Stimulated activated CD4-positive, alpha-beta T cell treated with anti-CD3 and anti-CD28 coated beads, Interleukin-2, amount 100 ng/mL, for 24 hours (primary cell): ENCODE results near the gene GNG3.
A peak's percentile ranks its signal among the peaks of the same experiment; 100 is the strongest.
"Not testable (repeated sequence)": the region's sequence is repeated elsewhere in the genome, so short reads cannot be mapped to it uniquely, and the experiment has no call there.

ENCODE experiments used
- DNase-seq, 2 donors: peaks; one replicate each; pipeline ENCODE4 v3.0.0-alpha.2; 2020

GNG3 gene

DNA sequence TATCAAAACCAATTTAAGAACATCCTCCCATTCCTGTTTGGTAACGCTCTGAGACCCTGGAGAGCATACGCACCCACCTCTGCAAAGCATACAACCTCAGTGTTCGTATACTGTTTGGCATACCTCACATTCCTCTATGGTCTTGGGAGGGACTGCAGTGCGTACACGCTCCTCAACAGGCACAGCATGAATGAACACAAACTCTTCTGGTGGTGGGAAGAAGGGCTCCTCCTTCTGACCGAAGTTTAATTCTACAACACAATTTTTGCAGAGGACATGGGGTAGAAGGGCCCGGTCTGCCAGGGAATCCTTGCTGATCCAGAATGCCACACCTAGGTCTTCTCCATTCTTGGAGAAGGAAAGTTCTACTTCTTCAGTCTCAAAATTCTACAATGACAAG, 14.5 kb downstream of the GNG3 start:
- DNase-seq: no peak

DNA sequence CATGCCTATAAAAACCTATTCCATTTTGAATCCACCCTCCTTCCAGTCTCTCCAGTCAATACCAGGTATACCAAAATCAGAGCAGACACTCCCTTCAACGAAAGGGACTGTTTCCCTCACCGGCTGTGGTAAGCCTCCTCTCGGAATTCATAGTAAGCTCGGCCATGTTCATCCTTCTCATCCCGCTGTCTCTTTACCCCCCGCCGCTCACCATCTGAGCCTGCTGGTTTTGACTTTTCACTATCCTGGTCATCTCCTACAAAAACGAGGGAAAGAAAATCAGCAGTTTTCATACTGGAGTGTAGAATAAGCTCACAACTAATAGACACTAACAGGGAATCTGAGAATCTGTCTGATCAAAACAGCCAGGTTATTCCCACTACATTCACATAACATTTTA, 16.7 kb downstream of the GNG3 start:
- DNase-seq: no peak

DNA sequence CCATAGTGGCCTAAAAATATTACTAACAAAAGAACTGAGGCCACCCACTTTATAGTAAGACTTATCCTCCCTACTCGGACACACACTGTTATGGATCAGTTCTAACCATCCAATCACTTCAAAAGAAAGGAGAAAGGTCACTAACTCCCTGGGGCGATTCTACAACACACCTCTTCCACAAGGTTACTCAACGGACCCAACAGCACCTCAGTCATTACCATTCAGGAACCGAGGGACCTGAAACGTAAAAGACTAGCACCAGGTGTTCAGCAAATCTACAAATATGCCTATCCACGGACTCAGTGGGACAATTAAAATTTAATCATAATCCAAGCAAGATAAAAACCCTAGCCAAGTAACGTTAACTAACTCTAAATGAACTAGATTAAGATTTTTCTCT, 18.2 kb downstream of the GNG3 start:
- no peak for DNase-seq

DNA sequence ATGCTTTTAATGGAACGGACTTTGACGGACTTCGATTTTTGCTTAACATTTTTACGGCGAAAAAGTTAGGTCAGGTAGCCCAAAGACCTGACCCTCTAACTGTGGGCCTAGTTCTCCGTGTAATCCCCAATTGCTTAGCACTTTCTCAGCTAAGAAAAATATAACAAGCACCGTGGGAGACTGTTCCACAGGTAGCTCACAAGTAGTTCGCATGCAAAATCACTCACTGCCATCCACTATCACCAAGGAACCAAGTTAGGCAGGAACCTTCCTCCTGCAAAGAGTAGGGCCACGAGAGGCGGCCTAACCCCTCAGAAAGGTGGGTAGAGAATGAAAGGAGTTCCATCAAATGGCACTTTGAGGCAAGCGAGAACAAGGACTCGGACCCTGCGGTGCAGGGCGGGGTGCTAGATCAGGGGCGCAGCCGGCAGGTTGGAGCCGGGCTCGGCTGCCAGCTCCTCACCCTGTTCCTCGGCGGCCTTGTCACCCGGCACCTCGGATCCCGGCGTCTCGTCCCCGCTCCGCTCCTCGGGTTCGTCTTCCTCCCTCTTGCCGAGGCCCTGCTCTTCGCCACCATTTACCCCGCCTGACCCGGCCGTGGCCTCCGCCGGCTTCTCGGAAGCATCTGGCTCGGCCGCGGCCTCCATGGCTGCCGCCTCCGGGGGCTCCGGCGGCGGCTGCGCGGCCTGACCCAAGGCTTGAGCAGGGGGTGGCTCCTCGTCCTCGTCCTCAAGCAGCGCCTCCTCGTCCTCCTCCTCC, 18.9 kb downstream of the GNG3 start:
- peak; percentile 37 to 42 for DNase-seq

DNA sequence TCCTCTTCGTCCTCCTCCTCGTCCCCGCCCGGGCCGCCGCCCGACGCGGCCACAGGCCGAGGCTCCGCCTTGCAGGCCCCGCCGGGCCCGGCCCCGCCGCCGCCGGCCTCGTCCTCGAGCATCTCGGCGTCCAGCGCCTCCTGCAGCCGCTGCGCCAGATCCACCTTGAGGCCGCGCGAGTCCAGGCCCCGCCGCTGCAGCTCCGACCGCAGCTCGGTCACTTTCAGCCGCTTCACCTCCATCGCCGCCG, 19.4 kb downstream of the GNG3 start:
- no peak for DNase-seq

DNA sequence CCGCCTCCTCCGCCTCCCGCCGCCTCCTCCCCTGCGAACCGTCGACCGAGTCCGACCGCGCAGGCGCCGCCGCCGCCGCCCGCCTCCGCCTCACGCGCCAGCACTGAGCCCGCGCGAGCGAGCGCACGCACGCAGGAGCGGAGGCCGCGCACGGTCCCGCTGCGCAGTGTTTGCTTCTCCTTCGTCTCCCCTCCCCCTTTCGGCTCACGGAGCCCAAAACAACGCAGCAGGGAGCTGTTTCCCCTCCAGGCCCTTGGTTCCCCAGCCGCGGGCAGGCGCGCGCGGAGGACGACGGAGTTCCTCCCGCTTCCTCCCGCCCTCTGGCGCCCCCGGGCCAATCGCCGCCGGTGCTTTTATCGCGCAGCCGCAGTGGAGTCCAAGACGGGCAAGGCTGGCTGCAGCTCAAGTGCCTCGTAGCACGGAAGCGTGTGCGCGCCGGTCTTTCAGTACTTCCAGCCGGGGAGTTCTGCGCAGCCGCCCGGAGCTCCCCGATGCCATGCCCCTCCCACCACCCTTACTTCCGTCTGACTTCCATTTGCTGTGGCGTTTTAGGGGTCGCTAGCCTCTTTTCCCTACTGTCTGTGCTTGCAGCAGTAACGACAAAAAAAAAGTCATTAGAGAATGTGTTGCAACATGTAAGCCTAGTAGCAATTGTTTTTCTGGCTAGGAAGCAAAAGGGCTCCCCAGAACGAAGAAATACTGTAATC, 19.8 kb downstream of the GNG3 start, which contains the start of gene HNRNPUL2:
TSS of gene HNRNPUL2 (minus strand) at position 293 of the 707 bp plus-strand sequence. CDS start 301 bp downstream, outside the sequence.
- peak; percentile 98 for DNase-seq

DNA sequence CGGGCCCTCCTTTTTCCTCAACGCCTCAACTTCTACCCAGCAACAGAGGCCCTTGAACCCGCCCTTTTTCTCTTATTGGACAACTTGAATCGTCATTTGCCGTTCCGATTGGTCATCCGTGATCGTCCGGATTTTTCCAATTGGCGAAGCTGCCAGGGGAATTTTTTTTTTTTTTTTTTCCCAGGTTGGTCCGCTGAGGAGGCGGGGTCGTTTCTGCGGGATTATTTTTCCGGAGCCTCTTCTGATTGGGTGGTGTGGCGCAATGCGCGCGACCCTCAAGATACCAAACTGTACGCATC, 20.3 kb downstream of the GNG3 start:
- DNase-seq: peak; percentile 76 to 81

DNA sequence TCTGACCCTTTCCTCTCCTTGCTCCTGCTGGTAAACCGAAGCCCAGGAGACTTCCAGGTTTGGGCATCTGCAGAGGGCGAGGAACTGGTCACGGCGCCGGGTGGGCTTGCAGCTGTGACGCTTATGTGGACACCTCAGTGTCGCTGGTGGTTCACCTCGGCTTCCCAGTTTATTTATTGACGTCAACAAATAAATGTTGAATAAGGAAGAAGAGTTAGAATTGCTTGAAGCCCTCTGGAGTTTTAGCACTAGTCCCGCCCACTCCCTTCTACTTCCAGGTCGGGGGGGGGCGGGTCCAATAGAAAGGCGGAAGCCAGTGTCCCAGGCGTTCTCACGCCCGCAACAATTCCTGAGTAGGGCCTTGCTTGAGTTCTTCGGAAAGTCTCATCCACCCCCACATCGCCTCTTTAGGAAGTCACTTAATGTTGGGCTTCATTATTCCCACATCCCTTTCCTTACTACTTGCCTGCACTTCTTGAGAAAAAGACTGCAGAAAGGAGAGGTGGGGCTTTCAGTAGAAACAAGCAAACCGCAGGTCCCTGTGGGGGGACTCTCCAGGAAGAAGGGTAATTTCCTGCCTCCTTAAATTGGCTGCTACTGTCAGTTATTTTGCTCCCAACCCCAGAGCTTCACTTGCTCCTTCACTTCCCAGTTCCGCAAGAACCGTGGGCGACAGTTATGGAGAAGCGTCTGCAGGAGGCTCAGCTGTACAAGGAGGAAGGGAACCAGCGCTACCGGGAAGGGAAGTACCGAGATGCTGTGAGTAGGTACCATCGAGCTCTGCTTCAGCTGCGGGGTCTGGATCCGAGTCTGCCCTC, 20.9 kb downstream of the GNG3 start, which contains the start of gene TTC9C:
TSS of gene TTC9C (plus strand) at position 316 of the 818 bp plus-strand sequence. CDS start at position 679, 363 bp downstream.
- peak; percentile 86 to 89 for DNase-seq

DNA sequence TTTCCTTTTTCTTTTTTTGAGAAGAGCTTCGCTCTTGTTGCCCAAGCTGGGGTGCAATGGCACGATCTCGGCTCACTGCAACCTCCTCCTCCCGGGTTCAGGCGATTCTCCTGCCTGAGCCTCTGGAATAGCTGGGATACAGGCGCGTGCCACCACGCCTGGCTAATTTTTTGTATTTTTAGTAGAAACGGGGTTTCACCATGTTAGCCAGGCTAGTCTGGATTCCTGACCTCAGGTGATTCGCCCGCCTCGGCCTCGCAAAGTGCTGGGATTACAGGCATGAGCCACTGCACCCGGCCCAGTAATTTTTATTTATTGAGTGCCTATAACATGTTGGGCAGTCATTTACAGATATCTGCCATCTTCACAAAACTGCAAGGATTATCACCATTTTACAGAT, 22.6 kb downstream of the GNG3 start:
- DNase-seq: not testable (repeated sequence)

DNA sequence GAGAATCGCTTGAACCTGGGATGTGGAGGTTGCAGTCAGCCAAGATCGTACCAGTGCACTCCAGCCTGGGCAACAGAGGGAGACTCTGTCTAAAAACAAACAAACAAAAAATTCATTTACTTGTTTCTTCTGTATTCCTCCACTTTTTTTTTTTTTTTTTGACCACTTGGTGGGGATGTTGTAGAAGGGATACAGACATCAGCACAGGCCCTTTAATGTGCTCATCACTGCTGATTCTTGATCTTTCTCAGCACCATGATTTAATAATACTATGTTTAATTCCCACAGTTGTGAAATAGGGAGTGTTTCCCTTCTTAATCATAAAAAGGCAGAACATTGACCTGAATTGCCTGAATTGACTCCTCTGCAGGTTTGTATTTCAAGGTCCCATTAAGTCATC, 25.4 kb downstream of the GNG3 start:
- no peak for DNase-seq

DNA sequence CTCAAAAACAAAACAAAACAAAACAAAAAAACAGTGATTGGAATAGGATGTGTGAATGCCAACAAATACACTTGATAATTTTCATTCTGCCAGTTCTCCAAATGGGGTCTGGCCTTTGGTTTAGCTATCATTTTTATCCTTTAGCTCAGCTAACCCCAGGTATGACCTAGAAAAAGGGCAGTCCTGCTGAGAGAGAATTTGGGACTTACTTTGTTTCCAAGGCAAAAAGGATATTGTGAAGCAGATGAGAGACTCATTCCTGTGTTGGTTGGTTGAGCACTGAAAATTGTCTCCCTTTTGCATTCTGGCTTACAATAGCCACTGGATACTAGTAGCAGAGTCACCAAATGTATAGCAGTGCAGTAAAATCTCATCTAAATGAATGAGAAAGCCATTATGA, 29.7 kb downstream of the GNG3 start:
- DNase-seq: no peak

DNA sequence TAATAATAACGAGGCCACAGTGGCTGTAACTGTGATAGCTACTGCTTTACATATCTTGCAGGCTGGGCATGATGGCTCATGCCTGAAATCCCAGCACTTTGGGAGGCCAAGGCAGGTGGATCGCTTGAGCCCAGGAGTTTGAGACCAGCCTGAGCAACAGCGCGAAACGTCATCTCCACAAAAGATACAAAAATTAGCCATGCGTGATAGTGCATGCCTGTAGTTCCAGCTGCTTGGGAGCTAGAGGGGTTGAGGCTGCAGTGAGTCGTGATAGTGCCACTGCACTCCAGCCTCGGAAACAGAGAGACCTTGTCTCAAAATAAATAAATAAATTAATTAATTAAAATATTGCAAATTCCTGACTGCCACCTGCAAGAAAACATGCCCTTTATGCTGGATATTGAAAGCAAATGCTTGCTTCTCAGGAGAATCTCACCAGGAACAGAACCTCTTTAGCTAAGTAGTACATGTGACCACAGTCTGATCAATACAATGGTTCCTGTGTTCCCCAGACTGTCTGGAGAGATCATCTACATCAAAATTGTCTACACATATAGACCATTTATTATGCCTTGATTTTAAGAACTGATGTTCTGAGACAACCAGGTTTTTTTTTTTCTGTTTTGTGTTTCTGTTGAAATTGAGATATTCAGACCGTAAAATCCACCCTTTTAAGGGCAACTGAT, 40.1 kb downstream of the GNG3 start:
- DNase-seq: no peak

DNA sequence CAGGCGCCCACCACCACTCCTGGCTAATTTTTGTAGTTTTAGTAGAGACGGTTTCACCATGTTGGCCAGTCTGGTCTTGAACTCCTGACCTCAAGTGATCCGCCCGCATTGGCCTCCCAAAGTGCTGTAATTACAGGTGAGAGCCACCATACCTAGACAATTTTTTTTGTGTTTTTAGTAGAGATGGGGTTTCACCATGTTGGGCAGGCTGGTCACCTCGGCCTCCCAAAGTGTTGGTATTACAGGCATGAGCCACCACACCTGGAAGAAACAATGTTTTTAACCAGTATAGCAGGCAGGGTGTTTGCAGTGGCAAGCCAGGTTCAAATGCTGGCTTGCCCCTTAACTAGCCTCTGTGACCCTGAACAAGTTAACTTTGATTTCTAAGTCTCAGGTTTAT, 42.5 kb downstream of the GNG3 start:
- DNase-seq: not testable (repeated sequence)

DNA sequence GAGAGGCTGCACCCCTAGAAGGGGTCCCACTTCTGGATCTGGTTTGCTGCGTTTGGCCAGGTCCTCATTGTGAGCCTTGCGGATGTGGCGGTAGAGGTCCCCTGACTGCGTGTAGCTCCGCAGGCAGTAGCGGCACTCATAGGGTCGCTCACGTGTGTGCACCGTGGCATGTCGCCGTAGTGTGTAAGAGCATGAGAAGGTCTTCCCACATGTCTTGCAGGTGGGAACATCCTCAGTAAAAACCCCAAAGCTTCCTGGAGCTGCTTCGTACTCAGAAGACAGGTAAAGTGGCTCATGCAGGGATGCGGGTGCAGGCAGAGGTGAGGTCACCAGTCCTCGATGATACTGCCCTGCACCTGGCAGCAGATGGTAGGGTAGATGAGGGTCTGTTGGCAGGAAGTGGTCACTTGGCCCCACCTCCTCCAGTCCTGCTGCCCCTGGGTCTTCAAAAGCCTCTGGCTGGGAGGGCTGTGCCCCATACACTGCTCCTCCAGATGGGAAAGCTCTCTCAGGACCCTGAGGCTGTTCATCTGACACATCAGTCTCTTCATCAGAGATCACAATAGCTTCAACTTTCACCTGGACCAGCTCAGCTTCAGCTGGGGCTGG, 44.8 kb downstream of the GNG3 start:
- DNase-seq: no peak

DNA sequence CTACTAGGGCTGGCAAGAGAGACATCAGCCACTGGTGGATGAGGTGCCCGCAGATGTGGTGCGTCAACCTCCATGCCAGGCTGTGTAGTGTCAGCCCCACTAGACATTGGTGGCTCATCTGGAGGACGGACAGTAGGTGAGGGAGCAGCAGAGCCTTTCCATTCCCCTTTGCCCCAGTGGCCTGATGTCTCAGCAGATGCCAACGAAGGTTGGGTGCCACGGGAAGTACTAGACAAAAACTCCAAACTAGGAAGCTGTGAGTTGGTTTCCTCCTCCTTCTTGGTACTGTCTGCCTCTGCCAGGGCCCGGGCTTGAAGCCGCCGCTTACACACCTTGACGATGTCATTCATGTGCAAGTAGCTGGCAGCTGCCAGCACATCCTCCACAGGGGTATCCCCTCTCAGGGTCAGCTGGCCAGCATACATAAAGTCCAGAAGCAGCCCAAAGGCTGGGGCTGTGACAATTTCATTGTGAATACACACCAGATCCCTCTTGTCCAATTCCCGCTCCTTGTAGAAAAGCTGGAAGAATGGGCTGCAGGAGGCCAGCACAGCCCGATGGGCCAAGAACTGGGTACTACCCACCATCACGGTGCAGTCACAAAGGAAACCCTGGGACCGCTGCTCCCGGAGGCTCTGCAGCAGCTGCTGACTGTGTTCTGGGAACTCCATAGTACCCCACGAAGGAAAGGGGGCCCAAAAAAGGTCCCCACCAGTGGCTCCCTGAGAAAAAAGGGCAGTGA, 45.7 kb downstream of the GNG3 start:
- no peak for DNase-seq

DNA sequence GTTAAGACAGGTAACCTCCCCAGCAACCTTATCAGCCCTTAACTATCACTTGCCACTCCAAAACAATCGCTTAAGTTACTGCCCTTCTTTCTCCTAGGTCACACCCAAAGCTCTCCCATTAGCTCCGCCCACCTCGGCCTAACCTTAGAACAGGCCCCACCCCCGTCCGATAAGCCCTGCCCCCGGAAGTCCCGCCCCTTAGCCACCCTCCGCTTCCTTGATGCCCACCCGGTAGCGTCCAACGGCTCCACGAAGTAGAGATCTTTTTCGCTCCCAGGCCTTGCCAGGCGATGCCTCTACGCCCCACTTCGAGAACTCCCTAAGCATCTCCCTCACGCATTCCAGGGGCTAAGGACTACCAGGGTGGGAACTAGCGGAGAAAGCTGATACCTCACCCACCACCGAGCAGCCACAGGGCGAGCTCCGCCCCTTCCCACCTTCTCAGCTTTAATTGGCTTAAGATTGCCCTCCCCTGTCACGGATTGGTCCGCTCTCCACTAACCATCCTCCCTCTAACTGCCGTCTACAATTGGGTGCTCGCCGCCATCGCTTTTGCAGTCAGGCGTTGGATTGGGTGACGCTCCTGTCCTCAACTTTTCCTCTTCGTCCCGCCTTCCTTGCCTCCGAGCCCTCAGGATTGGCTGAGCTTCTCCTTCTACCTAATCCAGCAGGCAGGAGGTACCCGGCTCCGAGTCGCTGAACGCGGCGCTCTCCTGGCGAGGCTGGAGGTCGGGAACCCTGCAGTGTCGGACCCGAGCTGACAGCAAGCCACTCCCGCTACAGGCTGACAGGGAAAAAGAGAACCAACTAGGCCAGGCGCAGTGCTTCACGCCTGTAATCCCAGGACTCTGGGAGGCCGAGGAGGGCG, 46.5 kb downstream of the GNG3 start, which contains the start of gene ZBTB3:
TSS of gene ZBTB3 (minus strand) at position 425 of the 868 bp plus-strand sequence. CDS start 496 bp downstream, outside the sequence.
- peak; percentile 95 to 97 for DNase-seq

DNA sequence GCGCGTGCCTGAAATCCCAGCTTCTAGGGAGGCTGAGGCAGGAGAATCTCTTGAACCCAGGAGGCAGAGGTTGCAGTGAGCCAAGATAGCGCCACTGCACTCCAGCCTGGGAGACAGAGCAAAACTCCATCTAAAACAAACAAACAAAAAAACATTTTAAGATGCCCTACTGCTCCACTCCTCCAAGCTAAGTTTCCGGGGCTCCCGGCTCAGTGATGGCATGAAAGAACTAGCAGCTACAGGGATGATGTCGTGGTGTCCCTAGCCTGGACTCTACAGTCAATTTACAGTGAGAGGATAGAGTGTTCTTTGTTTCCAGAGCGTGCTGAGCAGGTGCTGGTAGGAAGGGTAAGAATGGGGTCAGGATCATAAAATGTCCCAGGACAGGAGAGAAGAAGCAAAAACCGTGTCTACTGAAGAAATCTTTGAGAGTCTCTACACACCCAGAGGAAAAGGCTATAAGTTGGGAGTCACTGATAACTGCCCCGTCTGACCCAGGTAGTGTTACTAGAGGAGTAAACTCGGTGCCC, 47.7 kb downstream of the GNG3 start:
- no peak for DNase-seq

DNA sequence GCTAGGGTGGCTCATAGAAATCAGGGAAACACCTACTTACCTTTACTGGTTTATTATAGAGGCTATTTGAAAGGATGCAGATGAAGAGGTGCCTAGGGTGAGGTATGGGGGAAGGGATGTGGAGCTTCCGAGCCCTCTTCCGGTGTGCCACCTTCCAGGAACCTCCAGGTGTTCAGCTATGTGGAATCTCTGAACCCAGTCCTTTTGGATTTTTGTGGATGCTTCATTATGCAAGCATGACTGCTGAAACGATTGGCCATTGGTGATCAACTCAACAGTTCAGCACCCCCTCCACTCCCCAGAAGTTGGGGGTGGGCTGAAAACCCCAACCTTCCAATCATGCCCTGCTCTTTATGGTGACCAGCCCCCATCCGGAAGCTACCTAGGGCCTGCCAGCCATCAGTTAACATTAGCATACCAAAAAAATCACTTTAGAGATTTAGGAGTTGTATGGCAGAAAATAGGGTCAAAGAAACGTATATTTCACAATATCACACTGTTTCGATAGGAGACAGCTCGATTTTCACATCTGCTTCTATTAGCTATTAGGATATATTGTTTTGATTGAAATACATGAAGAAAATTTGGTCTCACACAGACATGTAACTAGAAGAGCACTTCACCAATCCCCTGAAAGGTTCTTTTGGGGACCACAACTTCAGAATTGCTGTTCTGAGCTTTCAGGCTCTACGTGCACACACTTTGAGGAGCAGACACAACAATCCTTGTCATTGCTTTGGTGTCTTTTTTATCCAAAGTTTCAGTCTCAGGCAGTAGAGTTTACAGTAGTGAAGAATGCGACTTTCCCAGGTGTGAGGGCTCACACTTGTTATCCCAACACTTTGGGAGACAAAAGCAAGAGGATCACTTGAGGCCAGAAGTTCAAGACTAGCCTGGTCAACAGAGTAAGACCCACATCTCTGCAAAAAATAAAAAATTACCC, 50.6 kb downstream of the GNG3 start:
- no peak for DNase-seq
